ENCODE data around the gene GPRC5A.
A peak's percentile ranks its signal among the peaks of the same experiment; 100 is the strongest.

GPRC5A gene

GRCh38 chr12:12885096-12885792 is 6.1 kb upstream of the GPRC5A start:
- no peak for DNase-seq

GRCh38 chr12:12887471-12887870 is 3.9 kb upstream of the GPRC5A start:
- no peak for DNase-seq

DNA sequence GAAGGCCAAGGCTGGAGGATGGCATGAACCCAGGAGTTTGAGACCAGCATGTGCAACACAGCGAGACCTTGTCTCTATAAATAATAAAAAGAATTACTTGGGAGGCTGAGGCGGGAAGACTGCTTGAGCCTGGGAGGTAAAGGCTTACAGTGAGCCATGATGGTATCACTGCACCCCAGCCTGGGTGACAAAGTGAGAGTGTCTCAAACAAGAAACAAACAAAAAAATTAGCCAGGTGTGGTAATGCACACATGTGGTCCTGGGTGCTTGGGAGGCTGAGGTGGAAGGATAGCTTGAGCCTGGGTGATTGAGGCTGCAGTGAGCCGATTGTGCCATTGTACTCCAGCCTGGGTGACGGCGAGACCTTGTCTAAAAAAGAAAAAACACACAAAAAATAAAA is 1.7 kb upstream of the GPRC5A start:
- no peak for DNase-seq

- DNase-seq = no peak
Observed at GRCh38 chr12:12890543-12891079, 751 bp upstream of the GPRC5A start.

- DNase-seq = no peak
Observed at GRCh38 chr12:12891881-12892355, 556 bp downstream of the GPRC5A start.

DNA sequence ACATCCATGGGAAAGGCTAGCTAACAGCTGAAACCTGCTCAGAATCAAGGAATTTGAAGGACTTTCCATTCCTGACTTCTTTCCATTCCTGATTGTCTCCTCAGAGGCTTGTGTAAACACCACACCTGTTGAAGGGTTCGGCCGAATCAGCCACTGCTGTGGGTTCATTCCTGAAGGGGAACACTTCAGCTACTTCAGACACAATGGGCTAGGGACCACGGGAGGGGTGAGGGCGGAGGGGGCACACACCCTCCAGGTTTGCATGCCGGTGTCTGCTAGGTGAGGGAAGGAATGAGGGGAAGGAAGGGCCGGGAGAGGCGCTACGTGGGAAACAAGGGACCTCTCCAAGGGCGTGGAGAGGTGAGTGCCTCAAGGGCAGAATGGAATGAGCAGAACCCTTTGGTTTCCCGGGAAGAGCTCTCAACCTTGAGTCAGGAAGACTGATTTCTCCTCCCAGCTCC is 1.3 kb downstream of the GPRC5A start:
- no peak for DNase-seq

- no peak for DNase-seq
Observed at GRCh38 chr12:12893438-12893837, 2.1 kb downstream of the GPRC5A start.

DNA sequence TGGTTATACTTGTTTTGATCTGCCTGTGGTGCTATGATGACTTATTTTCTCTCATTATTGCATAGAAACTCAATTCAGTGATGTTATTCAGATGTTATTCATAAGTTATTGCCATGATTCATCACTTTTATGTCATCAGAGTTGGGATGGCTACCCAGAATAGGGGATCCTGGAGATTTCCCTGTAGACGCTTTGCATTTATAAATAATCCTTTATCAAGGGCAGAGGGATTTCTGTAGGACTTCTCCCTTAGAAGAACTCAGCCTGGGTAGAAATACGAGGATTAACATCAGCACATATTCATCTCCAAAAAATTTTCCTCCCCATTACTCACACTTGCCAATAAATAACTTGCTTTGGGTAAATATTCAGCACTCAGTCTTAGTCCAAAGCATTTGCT is 4.9 kb downstream of the GPRC5A start:
- no peak for DNase-seq

DNA sequence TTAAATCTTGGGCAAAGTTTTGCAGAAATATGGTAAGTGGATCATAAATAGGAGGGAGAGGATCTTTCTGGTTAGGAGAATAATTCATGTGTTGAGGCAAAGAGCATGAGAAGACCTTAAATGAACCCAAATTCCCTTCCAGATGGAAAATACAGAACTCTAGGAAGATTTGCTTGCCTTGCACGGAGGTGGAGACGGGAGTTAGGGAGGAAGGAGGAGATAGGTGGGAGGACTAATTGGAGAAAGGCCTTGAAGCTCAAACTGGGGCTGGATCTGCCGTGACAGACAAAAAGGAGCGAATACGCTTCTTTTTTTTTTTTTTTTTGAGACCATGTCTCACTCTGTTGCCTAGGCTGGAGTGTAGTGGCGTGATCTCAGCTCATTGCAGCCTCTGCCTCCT is 5.9 kb downstream of the GPRC5A start:
- no peak for DNase-seq

DNA sequence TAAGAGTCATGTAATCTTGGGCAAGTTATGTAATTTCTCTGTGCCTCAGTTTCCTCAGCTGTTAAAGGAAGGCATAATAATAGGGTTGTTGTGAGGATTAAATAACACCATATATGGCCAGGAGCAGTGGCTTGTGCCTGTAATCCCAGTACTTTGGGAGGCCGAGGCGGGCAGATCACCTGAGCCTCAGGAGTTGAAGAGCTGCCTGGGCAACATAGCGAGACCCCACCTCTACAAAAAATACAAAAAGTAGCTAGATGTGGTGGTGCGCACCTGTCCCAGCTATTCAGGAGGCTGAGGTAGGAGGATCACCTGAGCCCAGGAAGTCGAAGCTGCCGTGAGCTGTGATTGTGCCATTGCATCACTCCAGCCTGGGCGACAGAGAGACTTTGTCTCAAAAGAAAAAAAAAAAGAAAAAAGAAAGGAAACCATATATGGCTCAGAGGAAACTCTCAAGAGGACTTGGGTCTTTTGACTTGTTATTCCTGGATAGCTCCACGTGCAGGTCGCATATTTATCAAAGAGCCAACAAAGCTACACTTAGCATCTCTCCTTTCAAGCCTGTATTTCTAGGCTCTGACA is 6.9 kb downstream of the GPRC5A start:
- DNase-seq = no peak

DNA sequence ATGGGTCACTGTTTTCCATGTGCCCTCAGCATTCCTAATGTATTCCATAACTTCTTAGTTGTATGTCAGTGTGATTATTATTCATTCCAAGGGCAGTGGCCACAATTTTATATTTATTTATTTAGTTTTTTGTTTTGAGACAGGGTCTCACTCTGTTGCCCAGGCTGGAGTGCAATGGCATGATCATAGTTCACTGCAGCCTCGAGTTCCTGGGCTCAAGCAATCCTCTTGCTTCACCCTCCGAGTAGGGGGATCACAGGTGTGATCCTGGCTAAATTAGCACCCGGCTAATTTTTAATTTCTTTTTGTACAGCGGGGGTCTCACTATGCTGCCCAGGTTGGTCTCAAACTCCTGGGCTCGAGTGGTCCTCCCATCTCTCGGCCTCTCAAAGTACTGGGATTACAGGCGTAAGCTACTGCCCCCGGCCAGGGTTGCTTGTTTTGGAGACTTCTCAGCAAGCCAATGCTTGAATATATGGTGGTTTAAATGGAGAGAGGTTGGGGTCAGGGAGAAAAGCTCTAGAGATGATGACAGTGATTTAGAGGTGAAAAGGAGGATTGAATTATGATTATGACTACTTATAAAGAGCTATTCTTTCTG is 7.6 kb downstream of the GPRC5A start:
- DNase-seq = no peak

DNA sequence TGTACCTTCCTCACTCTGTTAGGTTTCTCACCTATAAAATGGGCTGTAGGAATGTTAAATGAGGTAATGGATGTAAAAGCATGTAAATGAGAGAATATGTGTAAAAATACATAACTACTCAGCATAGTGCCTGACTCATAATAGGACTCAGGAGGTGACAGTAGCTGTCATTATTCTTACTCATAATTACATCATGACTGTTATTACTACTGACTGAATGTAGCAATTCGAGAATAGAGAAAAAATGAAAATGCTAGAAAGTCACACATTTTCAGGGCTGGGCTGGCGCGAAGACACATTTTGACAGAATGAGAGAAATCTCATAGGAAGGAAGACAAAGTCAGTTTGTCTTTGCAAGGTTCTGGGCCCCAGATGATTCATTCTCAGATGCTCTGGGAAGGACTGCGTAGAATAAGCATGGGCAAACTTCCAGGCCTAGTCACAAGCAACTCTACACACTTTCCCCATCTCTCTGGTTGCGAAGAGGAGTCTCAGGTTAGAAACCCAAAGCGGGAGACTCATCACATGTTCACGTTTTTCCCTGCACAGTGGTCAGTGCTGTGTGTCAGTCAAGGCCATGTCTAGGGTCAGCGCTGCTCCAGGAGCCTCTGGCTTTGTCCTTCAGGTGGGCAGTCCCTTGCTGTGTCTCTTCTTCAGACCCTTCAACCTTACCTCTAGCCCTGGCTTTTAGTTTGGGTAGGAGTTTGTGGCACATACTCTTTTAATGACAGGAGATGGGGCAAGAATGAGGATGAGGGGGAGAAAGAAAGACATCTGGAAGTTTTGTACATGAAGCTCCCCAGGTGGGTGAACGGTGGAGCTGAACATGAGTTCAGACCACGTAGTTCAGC is 8.4 kb downstream of the GPRC5A start:
- DNase-seq = peak; percentile 41 to 61

DNA sequence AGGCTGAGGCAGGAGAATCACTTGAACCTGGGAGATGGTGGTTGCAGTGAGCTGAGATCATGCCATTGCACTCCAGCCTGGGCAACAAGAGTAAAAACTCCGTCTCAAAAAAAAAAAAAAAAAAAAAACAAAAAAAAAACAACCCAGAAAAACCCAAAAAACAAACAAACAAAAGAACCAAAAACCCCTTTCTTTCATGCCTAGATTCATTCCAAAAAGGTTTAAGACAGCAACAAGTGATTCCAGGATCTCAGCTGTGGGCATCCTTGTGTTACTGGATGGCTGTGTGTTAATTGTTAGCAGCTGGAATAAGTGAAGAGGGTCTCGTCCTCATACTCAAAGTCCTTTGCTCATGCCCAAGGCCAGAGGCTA is 9.4 kb downstream of the GPRC5A start:
- DNase-seq = no peak

DNA sequence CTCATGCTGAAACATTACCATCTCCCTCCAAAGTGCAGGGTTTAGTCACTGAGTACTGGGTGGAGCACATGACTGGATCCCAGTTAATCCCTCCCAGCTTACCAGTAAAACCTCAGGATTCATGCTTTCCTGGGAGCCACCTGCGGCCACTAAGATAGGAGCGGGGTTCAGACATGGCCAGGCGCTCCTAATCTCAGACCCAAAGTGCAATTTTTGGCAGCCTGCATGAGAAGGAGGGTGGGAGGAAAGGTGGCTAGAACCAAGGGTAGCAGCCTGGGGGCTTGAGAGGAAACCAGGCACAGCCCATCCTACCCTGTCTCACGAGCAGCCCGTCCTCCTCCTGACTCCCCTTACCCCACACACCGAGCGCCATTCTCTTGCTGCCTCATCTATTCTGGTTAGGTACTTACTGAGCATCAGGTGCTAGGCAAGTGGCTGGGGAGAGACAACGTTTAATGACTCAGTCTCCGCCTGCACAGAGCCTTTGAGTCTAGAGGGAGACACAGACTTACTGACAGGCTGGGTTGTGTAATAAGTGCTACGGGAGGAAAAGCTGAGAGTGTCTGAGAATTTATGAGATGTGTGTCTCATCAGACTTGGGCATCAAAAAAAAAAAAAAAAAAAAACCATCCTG is 9.9 kb downstream of the GPRC5A start:
- DNase-seq = peak in 1 of 2 donors; percentile 44

GRCh38 chr12:12902036-12902435 is 10.7 kb downstream of the GPRC5A start:
- no peak for DNase-seq

DNA sequence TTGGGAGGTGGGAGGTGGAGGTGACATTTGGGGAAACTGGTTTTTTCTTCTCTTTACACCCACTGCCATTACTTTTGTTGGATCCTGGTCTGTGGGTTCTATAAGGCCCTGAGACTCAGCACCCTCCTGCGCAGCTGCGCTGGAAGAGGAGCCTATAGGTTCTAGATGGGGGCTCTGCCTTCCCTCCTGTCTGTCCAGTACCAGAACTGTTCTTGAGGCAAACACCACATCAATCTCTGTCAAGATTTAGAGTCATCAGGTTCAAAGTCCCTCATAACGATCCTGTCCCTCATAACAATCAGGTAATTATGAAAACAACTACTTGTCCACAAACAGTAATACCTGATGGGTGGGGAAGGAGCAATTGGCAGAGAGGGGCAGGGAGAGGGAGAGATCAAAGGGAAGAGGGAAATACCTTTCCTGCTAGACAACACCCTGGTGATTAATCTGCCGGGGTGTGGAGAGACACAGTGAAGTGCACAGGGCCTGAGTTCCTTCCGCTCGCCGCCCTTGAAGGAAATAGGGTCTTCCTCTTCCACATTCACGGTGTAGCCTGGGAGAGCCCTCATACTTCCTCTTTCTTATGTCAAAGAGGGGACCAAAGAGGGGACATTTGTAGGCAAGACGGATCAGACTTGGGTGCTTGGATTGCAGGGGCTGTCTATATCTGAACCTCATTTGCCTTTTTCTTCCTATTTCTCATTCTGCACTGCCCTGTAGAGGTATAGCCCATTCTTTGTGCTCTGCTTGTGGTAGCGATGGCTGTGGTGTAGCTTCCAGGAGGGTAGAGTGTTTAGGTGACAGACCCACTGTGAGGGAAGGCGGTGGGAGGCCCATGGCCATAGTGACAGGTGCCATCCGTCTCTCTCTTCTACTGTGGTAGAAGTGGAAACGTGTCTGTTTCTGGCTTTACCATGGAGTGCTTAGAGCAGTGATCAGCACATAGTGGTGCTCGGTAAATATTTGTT is 12.6 kb downstream of the GPRC5A start:
- DNase-seq = no peak

DNA sequence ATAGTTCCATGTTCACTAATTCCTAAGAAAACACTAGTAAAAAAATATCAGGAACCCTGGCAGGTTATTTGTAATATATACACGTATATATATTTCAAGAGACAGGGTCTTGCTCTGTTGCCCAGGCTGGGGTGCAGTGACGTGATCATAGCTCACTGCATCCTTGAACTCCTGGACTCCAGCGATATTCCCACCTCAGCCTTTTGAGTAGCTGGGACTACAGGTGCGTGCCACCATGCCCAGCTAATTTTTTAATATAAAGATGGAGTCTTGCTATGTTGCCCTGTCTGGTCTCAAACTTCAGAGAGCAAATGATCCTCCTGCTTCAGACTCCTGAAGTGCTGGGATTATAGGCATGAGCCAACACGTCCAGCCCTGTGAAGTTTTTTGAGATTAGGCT is 16.2 kb downstream of the GPRC5A start:
- DNase-seq = no peak

- DNase-seq = no peak
Observed at GRCh38 chr12:12908252-12908651, 16.9 kb downstream of the GPRC5A start.

DNA sequence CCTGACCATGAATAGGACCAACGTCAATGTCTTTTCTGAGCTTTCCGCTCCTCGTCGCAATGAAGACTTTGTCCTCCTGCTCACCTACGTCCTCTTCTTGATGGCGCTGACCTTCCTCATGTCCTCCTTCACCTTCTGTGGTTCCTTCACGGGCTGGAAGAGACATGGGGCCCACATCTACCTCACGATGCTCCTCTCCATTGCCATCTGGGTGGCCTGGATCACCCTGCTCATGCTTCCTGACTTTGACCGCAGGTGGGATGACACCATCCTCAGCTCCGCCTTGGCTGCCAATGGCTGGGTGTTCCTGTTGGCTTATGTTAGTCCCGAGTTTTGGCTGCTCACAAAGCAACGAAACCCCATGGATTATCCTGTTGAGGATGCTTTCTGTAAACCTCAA is 17.3 kb downstream of the GPRC5A start:
- no peak for DNase-seq

DNA sequence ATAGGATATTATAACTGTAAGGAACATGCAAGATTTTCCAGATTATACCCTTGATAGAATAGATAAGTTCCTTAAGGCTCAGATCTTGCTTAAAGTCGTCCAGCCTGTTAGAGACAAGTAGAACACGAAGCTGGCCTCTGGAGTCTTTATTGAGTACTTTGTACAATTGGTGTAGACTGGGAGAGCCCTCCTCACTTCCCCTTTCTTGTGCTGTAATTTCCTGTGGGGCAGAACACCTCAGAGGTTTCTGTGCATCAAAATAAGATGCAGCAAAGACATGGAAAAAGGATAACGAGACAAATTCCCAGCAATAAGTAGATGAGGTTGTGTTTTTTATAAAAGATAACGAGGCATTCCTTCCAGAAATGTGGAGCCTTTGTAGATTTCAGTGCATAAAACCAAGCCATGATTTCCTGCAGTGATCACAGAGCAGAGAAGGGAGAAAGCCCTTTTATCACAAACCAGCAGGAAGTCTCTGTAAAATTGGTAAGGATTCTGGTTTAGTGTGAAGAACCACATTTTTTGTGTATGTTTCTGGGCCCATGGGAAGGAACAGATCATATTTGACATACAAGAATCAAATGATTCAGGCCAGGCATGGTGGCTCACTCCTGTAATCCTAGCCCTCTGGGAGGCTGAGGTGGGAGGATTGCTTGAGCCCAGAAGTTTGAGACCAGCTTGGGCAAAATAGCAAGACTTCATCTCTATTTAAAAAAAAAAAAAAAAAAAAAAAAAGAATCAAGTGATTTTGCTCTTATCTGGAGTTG is 18.0 kb downstream of the GPRC5A start:
- no peak for DNase-seq

DNA sequence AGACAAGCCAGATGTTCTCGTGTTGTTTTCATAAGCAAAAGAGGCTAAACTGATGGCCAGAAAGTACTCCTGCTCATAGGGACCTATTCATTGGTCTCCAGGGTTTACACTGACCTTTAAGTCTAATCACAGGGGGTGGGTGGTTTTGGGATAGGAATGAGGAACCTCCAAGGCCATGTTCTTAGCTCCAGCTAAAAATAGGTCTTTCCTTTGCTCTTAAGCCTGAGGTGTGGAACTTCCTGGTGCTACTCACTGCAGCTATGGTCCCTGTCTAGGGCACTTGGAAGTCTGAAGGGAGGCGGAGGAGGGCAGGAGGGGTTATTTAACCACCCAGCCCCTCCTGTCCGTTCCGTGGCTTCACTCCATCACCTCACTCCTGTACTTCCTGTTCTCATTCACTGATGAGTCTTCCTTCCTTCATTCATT is 18.6 kb downstream of the GPRC5A start:
- no peak for DNase-seq
